HepG2 (cell line): Measurements from ENCODE around the gene TALDO1. TPM values are rescaled to one million over a fixed set of nuclear protein-coding genes. Genes with fewer than 3 reads are reported as not detected.

Experiments used
- FOXP1 ChIP-seq, 2 experiments: fragments of 450-650 bp in 1 of 2; IDR thresholded peaks; 2 replicates each; pipeline ENCODE4 v1.6.1; 2017 to 2018; ENCODE audit warnings: antibody characterized with exemption in 1 of 2
- HMG20B ChIP-seq: conservative IDR thresholded peaks from 2 replicates; pipeline ENCODE4 v1.6.1; 2016; ENCODE audit warnings: missing genetic modification reagents, missing compliant biosample characterization
- ISL2 ChIP-seq: sonication (generic); formaldehyde crosslinking; IDR thresholded peaks from 2 replicates; pipeline ENCODE4 v1.5.0; 2020; ENCODE audit warnings: missing genetic modification reagents
- MAF1 ChIP-seq: sonication (generic); formaldehyde crosslinking; IDR thresholded peaks from 2 replicates; pipeline ENCODE4 v1.5.0; 2020; ENCODE audit warnings: missing genetic modification reagents, borderline replicate concordance
- NCOR1 ChIP-seq: fragments of 200-600 bp; sonication (generic); IDR thresholded peaks from 2 replicates; pipeline ENCODE4 v1.7.0; 2017; ENCODE audit warnings: antibody characterized with exemption, low read length, borderline replicate concordance
- PHF20 ChIP-seq: sonication (generic); formaldehyde crosslinking; IDR thresholded peaks from 2 replicates; pipeline ENCODE4 v1.5.0; 2020; ENCODE audit warnings: mild to moderate bottlenecking, missing genetic modification reagents
- PRPF4 ChIP-seq: fragments of 200-400 bp; formaldehyde crosslinking; IDR thresholded peaks from 2 replicates; pipeline ENCODE4 v1.6.1; 2016; ENCODE audit warnings: low read length, low read depth; ENCODE audit not compliant: poor library complexity, severe bottlenecking
- RCOR2 ChIP-seq: IDR thresholded peaks from 2 replicates; pipeline ENCODE4 v1.6.1; 2016; ENCODE audit warnings: missing biosample characterization, missing genetic modification reagents
- ZNF275 ChIP-seq: sonication (generic); formaldehyde crosslinking; IDR thresholded peaks from 2 replicates; pipeline ENCODE4 v1.8.0; 2022; ENCODE audit warnings: missing genetic modification reagents, mild to moderate bottlenecking, inconsistent platforms, borderline replicate concordance
- ZNF564 ChIP-seq: sonication (generic); formaldehyde crosslinking; IDR thresholded peaks from 2 replicates; pipeline ENCODE4 v1.8.1; 2023; ENCODE audit warnings: mild to moderate bottlenecking, missing genetic modification reagents
- ZNF746 ChIP-seq: sonication (generic); formaldehyde crosslinking; IDR thresholded peaks from 2 replicates; pipeline ENCODE4 v1.8.0; 2022; ENCODE audit warnings: mild to moderate bottlenecking, missing genetic modification reagents
- ZNF773 ChIP-seq: sonication (generic); formaldehyde crosslinking; IDR thresholded peaks from 2 replicates; pipeline ENCODE4 v1.4.0; 2020; ENCODE audit warnings: missing genetic modification reagents, borderline replicate concordance
- ZNF800 ChIP-seq: sonication (generic); formaldehyde crosslinking; IDR thresholded peaks from 2 replicates; pipeline ENCODE4 v1.4.0; 2020; ENCODE audit warnings: missing genetic modification reagents
- ZNF878 ChIP-seq: sonication (generic); formaldehyde crosslinking; IDR thresholded peaks from 2 replicates; pipeline ENCODE4 v1.8.1; 2023; ENCODE audit warnings: mild to moderate bottlenecking, missing genetic modification reagents, moderate library complexity
- polyA plus RNA-seq, 8 experiments: library from polyadenylated mRNA; depleted of rRNA in 3 of 8; stranded (reverse) in 7 of 8; unstranded in 1 of 8; fragments of >200 nt; fragmentation: Illumina TruSeq in 4 of 8; extraction: Trizol in 4 of 8; gene quantifications; 2 replicates each; pipeline versions ENCODE4 v1.2.1 to v1.2.3, GENCODE V29; 2011 to 2016; ENCODE audit warnings: low read depth in 4 of 8, missing spikeins in 1 of 8, mixed read lengths in 1 of 8; ENCODE audit not compliant: insufficient read depth in 1 of 8
- total RNA-seq, 5 experiments: library from RNA; depleted of rRNA; stranded (reverse); fragments of >200 nt; fragmentation: Illumina TruSeq; extraction: Trizol; gene quantifications; 2 replicates each; pipeline ENCODE4 v1.2.3, GENCODE V29; 2016; ENCODE audit warnings: low read depth in 1 of 5
- TF ChIP-seq, protein P1 (sequence below), 2 experiments: sonication (generic) in 1 of 2; formaldehyde crosslinking in 1 of 2; IDR thresholded peaks; 2 replicates each; pipeline versions ENCODE4 v1.5.1 to v1.6.1; 2011 to 2020; ENCODE audit warnings: borderline replicate concordance in 1 of 2, low read depth in 1 of 2, low read length in 1 of 2, mild to moderate bottlenecking in 1 of 2, missing genetic modification reagents in 1 of 2, moderate library complexity in 1 of 2
- TF ChIP-seq, protein P2 (sequence below): sonication (generic); formaldehyde crosslinking; IDR thresholded peaks from 2 replicates; pipeline ENCODE4 v1.8.0; 2022; ENCODE audit warnings: mild to moderate bottlenecking, missing genetic modification reagents; ENCODE audit not compliant: insufficient replicate concordance

TALDO1 gene
- total and polyA plus RNA-seq, 2 of the 13 experiments (the other 11 are each of a cell fraction or from before 2014, with no cell fraction given): 107 to 240 TPM

GRCh38 chr11:704781-705645, 42.3 kb upstream of the TALDO1 start (continued):
- TF ChIP-seq ZNF800 (CRISPR knock-in tag): peak; percentile 73; the same call in 1 of the 2 replicates
- TF ChIP-seq PRPF4: no peak
- peak; percentile 60; the same call in 1 of the 2 replicates for TF ChIP-seq ZNF773
- peak; percentile 86 for TF ChIP-seq PHF20
- peak; percentile 95; the same call in 1 of the 2 replicates for TF ChIP-seq ZNF275
- peak; percentile 64; the same call in 1 of the 2 replicates for TF ChIP-seq NCOR1
- TF ChIP-seq ZNF746: peak; percentile 99
- TF ChIP-seq, protein P1, sequence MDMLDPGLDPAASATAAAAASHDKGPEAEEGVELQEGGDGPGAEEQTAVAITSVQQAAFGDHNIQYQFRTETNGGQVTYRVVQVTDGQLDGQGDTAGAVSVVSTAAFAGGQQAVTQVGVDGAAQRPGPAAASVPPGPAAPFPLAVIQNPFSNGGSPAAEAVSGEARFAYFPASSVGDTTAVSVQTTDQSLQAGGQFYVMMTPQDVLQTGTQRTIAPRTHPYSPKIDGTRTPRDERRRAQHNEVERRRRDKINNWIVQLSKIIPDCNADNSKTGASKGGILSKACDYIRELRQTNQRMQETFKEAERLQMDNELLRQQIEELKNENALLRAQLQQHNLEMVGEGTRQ (IDR thresholded peaks at IDR 0.05; ENCODE audit: low read depth, low read length): no peak
- TF ChIP-seq, protein P1 (CRISPR knock-in tag; IDR thresholded peaks at IDR 0.05; ENCODE audit: borderline replicate concordance): no peak; the same call in 1 of the 2 replicates
- TF ChIP-seq ZNF564: peak; percentile 64; the same call in 1 of the 2 replicates
- TF ChIP-seq ZNF878 (CRISPR knock-in tag): 0 out of 2 replicates have a peak, but pooled peaks have one; percentile 44
- TF ChIP-seq ISL2 (CRISPR knock-in tag): peak; percentile 76
- 0 out of 2 replicates have a peak, but pooled peaks have one; percentile 58 for TF ChIP-seq RCOR2 (CRISPR knock-in tag)
- TF ChIP-seq FOXP1 (IDR thresholded peaks at IDR 0.05): no peak
- TF ChIP-seq FOXP1 (CRISPR knock-in tag; IDR thresholded peaks at IDR 0.05): peak; percentile 68
- no peak for TF ChIP-seq HMG20B (CRISPR knock-in tag)
- TF ChIP-seq, protein P2, sequence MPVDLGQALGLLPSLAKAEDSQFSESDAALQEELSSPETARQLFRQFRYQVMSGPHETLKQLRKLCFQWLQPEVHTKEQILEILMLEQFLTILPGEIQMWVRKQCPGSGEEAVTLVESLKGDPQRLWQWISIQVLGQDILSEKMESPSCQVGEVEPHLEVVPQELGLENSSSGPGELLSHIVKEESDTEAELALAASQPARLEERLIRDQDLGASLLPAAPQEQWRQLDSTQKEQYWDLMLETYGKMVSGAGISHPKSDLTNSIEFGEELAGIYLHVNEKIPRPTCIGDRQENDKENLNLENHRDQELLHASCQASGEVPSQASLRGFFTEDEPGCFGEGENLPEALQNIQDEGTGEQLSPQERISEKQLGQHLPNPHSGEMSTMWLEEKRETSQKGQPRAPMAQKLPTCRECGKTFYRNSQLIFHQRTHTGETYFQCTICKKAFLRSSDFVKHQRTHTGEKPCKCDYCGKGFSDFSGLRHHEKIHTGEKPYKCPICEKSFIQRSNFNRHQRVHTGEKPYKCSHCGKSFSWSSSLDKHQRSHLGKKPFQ (CRISPR knock-in tag): peak; percentile 97
- peak; percentile 90; the same call in 1 of the 2 replicates for TF ChIP-seq MAF1 (CRISPR knock-in tag)
